HG03575 (cell line): Measurements from ENCODE around the gene SLC25A21.
"Not testable (repeated sequence)": the region's sequence is repeated elsewhere in the genome, so short reads cannot be mapped to it uniquely, and the experiment has no call there.

Experiments used
- ATAC-seq: cut with Tn5 transposase; IDR thresholded peaks from one replicate; pipeline ENCODE4 v1.9.1; 2021; ENCODE audit not compliant: unreplicated experiment, insufficient number of reproducible peaks, low FRiP score; ENCODE audit errors: extremely low read depth

Gene SLC25A21

DNA sequence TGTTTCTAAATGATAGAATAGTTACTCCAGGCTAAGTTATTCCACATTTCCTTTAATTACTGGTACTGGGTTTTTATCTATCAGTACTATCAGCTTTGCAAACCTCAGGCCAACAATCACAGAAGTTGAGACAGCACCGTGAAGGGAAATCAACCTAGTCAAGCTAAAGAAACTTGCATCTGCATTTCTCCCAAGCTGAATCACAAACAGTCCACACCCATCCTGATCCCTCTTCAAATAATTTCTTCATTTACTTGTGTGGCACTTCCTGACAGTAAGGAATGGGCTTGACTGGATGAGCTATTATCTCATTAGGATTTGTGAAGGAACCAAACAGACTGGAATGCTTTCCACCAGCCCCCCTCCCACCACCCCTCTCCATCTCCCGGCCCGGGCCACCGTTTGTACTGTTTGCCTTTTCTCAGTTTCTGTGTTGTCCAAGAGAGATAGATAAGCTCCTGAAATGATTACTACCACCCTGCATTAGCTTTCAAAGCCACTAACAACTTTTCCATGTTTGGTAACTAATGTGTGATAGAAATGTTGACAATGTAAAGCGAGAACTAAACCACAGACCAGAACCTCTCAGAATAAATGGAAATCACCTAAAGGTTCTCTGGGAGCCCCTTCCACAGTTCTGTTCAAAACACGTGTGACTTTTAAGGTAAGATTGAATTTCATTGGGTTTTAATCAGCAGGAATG is 236.3 kb downstream of the SLC25A21 start:
- no peak for ATAC-seq

DNA sequence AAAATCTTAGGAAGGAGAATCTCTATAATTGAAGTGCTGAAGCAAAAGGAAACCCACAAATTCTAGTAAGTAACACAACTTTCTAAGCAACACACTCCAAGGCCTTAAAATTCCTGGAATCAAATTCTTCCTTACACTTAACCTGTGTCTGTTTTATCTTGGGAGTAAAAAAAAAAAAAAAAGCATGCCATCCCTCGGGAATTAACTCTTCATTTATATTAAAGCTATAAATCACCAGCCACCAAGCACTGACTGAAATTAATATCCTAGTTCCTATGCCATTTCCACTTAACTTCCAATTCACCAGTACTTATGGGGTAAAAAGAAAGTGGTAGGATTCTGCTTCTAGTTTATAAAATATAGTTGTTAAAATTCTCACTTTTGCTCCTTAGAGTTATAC is 238.1 kb downstream of the SLC25A21 start:
- ATAC-seq = no peak

DNA sequence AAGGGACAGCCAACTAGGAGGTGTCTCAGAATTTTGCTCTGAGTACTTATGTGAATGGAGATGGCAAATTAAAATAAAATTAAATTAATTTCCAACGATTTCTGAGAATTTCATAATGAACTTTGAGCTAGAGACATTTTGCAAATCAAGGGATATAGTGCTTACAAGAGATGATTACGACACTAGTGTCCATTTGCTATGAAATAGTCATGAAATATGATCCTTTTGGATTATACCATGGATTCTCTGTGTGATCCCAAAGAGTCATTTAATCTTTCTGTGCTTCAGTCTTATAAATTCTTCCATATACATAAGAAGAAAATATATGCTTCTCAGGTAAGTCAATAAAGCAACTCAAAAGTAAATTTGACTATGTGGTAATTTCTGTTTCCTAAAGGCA is 240.6 kb downstream of the SLC25A21 start:
- ATAC-seq = no peak

DNA sequence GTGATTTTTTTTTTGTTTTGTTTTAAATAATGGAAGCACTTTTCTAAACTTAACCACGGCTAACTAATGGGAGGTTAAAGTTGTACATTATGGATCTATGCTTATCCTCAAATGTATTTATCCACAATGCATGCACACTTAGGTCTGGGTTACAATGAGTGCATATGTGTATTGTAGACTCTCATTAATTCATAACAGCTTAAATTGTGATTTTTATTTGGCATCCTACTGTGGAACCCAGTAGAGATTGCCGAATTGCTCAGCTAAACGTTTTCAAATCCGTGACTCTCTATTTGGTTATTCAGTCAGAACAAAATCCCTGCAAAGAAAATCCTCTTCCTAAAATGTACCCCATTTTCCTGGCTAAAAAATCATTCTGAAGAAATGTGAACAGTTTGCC is 244.0 kb downstream of the SLC25A21 start:
- no peak for ATAC-seq

DNA sequence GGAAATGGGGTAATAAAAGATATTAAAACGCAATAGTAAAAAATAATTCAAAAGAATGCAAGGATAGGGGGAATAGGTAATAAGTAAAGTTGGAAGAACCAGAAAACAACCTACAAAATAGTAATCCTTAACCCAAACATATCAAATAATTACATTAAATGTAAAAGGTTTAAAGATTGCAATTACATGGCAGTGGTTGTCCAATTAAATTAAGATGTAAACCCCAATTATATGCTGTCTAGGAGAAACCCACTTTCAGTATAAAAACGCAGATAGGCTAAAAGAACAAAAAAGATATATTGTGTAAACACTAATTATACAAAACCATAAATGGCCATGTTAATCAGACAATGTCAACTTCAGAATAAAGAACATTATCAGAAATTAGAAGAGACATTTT is 247.3 kb downstream of the SLC25A21 start:
- ATAC-seq = no peak

DNA sequence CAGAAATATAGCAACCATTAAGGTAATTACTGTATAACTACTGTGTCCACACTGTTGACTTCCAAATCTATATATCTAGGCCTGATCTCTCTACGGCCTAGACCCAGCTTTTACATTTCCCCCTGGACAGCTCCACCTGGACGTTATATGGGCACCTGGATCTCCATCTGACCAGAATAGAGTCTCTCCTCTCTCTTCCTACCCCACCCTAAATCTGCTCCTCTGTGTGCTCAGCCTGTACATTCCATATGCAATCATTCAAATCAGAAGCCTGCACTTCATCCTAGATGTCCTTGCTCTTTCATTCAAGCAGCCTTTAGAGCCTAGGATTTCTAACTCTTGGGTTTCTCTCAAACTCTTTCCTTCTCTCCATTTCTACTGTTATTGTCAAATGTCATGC is 255.7 kb downstream of the SLC25A21 start:
- no peak for ATAC-seq

DNA sequence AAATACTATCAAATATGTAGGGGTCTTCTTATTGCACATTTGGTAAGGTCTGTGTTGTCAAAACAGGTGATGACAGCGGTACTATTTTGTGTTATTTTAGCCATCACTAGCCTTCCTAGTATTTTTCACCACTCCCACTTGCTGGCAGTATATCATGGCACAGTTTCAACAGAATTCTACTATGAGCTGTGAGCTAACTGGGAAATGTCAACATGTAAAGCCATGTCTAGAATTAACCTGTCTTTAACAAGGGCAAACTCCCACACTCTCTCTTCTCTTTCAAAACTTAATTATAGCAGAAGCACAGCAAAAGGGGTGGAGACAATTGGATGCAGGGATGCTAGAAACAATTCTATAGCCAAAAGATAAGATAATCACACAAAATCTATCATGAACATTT is 257.3 kb downstream of the SLC25A21 start:
- ATAC-seq = no peak

DNA sequence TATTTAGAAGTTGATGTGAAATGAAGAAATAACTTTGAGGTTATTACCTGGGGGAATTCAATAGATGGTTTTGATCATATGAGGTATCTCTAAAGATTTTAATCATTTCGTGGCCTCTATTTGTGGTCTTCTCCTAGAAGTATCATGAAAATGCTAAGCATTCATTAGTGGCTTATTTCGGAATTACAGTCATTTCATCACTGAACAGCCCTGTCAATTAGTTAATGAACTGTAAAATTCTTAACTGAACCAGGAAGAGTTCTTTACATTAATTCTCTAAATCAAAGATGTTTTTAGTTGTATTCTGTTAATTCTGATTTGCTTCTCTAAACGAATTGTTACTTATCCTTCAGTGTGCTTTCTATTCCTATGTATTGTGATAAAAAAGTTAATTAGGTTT is 261.8 kb downstream of the SLC25A21 start:
- ATAC-seq = no peak

DNA sequence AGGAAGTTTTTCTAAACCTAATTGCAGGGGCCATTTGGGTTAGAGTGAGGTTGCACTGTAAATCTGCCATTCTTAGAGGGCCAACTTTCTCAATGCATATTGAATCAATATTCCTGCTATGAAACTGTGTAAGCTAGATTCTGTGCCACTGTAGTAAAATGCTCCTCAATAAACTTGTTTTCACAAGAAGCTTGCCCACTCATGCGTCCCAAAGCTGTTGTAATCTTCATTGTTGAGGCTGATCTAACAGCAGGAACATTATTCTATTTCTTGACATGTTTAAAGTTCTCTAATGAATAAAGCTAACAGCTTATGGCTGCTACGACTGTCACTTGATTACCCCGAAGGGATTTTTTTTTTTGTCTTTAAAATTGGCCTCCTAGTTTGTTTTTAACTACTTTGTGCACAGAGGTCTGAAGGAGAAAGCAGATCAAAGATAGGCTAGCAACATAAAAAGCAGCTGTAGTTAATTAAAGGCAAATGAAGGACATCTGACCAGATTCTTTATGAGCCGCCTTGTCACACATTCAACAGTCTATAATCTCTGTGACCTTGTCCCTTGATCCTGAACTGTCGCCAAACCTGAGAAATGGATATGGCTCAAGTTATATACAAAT is 267.0 kb downstream of the SLC25A21 start:
- ATAC-seq = no peak

DNA sequence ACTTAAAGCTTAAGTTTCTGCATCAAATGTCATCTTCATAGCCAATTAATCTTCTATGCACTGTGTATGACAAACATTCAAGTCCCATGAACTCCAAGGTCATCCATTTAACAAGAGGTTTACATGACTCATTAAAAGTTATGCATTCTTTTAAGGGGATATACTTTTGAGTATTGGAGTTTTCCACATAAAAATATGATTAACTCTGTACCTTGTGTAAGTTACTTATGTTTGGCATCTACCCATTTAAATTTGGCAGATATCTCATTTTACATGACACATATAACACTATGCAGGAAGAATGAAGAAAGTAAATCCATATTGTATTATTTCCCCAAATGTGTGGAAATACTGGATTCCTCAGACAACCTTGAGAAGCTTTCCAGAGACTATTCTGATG is 270.5 kb downstream of the SLC25A21 start:
- ATAC-seq = no peak

DNA sequence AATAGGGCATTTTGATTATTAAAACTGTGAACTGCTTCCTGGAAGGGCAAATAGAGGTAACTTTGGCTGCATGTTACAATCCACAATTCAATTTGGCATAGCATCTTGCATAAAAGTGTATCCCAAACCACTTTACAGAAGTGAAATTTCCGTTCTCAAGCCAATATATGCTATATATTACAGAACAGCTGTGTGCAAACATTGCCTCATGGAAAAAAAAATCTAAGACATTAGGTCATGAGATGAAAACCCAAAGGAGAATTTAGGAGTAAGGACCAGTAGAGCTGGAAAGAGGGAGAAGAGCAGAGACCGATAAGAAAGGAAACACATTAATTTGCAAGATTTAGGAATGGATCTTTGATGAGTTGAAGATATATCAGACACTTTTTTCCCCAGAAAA is 271.6 kb downstream of the SLC25A21 start:
- no peak for ATAC-seq

DNA sequence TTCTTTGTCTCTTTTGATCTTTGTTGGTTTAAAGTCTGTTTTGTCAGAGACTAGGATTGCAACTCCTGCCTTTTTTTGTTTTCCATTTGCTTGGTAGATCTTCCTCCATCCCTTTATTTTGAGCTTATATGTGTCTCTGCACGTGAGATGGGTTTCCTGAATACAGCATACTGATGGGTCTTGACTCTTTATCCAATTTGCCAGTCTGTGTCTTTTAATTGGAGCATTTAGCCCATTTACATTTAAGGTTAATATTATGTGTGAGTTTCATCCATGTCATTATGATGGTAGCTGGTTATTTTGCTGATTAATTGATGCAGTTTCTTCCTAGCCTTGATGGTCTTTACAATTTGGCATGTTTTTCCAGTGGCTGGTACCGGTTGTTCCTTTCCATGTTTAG is 276.1 kb downstream of the SLC25A21 start:
- ATAC-seq = not testable (repeated sequence)

DNA sequence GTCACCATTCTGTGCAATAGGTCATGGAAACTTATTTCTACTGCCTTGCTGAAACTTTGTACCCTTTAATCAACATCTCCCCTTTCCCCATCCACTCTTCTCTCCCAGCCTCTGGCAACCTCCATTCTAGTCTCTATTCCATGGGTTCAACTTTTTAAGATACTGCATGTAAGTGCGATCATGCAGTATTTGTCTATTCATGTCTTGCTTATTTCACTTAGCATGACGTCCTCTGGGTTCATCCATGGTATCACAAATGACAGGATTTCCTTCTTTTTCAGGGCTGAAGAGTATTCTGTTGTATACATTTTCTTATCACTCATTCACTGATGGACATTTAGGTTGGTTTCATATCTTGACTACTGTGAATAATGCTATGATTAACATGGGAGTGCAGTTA is 288.4 kb downstream of the SLC25A21 start:
- no peak for ATAC-seq

DNA sequence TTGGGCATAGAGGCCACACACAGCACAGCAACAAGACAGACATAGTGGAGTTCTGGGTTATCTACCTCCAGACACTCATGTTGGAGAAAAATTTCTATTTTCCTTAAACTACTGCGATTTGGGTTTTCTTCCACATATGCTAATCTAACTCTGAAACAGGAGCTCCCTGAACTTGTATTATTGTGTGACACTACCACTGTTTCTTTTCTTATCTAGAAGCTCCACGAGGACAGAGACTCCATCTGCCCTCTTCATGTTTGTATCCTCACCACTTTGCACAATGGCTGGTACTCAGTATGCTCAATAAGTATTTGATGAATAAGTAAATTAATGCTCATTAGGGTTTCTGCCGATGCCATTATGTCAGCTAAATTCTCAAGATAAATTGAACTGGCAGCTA is 292.1 kb downstream of the SLC25A21 start:
- no peak for ATAC-seq

DNA sequence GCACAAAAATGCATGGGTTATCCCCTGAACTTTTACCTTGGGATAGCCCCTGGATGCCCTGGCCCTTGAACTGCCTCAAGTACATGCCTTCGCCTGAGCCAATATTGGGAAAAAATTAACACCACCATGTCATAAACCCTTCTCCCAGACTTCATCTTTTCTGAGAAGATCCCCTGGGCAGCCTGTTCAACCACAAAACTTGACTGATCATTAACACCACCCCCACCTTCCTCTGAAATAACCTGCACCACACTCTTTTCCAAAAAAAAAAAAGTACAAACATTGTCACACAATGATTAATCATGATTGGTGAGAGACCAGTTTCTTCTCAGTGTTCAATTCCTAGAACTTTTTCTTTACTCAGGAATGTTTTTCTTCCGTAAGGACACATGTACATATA is 292.8 kb downstream of the SLC25A21 start:
- no peak for ATAC-seq

DNA sequence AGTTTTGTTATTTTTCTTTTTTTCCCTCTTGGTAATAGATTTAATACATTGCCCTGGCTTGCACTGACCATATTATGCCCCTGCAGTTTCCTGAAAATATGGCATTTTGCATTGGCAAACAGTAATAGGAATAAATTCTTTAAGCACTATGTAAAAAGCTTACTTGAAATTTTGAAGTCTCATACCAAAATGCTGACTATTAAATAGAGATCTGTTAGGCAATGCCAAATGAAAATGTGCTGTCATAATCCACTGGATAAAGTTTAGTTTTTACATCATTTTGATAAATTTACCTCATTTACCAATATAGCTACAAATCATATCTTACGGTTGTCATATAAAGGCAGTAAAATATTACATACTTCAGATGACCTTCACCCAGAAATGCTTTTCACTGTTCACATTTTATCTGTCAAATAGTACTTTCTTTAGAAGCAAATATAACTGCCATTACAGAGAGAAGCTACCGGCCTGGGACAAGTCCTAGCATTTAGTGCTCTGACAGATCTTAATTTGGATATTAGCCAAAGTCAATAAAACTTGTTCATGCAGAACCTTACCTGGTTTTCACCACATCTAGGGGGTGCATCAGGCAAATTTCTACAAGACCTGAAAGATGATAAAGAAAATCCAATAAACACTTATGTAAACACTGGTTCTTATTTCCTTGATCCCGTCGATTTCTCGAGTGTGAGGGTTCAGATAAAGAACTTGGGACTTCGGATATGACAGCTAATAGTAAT is 297.8 kb downstream of the SLC25A21 start:
- ATAC-seq = no peak

DNA sequence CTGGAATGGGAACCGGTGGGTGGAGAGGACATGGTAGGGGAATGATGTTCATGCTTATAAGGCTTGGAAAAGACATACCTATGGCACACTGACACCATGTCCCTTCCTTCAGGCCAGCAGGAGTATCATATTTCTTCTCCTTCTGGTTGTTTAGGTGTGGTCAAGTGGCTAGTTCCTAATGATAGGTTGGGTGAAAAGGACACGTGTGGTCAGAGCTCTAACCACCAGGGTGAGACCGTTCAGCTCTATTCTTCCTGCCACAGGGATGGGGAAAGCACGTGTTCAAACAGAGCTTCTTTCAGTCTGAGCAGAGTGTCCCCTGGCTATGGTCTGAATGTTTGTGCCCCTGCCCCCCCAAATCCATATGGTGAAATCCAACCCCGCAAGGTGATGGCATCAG is 301.6 kb downstream of the SLC25A21 start:
- ATAC-seq = no peak

DNA sequence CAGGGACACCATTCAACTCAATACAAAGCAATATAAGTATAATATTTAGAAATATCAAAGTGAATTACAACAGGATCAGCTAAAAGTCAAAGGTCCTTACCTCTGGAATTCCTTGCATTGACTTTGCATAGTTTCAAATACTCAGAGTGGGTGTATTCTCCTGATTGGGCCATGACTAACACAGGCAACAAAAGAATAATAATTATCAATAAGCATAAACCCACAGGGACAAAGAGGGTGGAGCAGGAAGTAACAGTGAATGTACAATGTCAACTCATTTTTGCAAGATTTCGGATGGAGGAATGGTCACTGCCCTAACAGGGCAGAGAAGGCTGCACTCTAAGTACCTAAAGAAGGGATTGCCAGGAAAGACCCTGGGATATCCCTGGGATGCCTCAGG is 303.3 kb downstream of the SLC25A21 start:
- ATAC-seq = no peak

DNA sequence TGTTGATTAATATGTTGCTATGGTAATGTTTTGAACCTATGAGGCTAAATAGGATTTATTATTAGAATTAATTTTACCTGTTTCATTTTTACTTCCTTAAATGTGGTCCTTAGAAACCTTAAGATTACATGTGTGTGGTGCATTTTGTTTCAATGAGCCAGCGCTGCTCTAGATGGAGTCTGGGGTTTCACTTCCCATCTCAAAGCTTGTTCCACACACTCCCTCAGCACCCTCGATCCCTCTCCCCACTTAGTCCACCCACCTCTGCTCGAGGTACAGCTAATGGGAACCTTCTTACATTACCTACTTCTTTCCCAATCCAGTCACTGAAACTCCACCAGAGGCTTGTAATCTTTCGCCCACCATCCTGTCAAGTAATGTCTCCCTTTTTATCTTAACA is 305.5 kb downstream of the SLC25A21 start:
- ATAC-seq = peak; percentile 65

DNA sequence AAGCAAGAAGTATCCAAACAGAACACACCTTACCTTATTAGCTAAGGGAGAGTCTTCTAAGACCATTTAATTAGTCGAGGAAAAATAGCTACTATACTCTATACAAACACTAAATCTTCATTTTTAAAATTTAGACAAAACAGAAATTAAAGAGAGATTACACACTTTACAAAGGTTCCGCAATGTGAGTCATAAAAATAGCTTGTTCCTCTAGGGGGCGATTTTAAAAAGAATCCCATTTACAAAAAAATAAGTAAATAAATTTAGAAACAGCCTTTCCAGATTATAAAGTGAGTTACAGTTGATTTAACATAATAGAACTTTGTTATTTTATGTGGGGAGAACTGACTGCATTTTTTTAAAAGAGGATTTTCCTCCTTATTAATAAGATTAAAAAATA is 309.1 kb downstream of the SLC25A21 start:
- ATAC-seq = no peak
